ENCODE measurements around the gene IFRD2.
A peak's percentile ranks its signal among the peaks of the same experiment; 100 is the strongest.
"Not testable (repeated sequence)": the region's sequence is repeated elsewhere in the genome, so short reads cannot be mapped to it uniquely, and the experiment has no call there.

Gene IFRD2

GRCh38 chr3:50248387-50248786 lies 43.8 kb downstream of the IFRD2 start:
- H3K36me3 Mint-ChIP-seq, result no peaks in the 10 kb centered on the region
- H3K27ac Mint-ChIP-seq, result peak overlapping the region; percentile 94
- no peaks in the 10 kb centered on the region for H3K9me3 Mint-ChIP-seq (ENCODE audit: low read depth)
- peaks cover 59% of the 10 kb centered on the region for H3K4me1 Mint-ChIP-seq (ENCODE audit: low read depth)
- no peaks in the 10 kb centered on the region for H3K27me3 Mint-ChIP-seq
- peak overlapping the region; percentile 56 for H3K4me3 Mint-ChIP-seq

GRCh38 chr3:50246517-50246954 lies 45.7 kb downstream of the IFRD2 start:
- H3K9me3 Mint-ChIP-seq (ENCODE audit: low read depth), result no peaks in the 10 kb centered on the region
- H3K27ac Mint-ChIP-seq, result peak overlapping the region; percentile 97
- H3K27me3 Mint-ChIP-seq, result no peaks in the 10 kb centered on the region
- no peaks in the 10 kb centered on the region for H3K36me3 Mint-ChIP-seq
- H3K4me1 Mint-ChIP-seq (ENCODE audit: low read depth), result peaks cover 72% of the 10 kb centered on the region
- peak overlapping the region; percentile 85 for H3K4me3 Mint-ChIP-seq

GRCh38 chr3:50245831-50246516 lies 46.3 kb downstream of the IFRD2 start:
- Mint-ChIP-seq H3K27ac (peak overlapping the region; percentile 97), H3K4me1 (ENCODE audit: low read depth) (peaks cover 72% of the 10 kb centered on the region), H3K9me3 (ENCODE audit: low read depth) (no peaks in the 10 kb centered on the region), H3K27me3 (no peaks in the 10 kb centered on the region), H3K4me3 (peak overlapping the region; percentile 85), H3K36me3 (no peaks in the 10 kb centered on the region)

GRCh38 chr3:50245251-50245745 lies 46.9 kb downstream of the IFRD2 start:
- Mint-ChIP-seq H3K36me3 (no peaks in the 10 kb centered on the region), H3K27me3 (no peaks in the 10 kb centered on the region), H3K27ac (peak overlapping the region; percentile 97), H3K4me1 (ENCODE audit: low read depth) (peaks cover 75% of the 10 kb centered on the region), H3K4me3 (peak overlapping the region; percentile 66), H3K9me3 (ENCODE audit: low read depth) (no peaks in the 10 kb centered on the region)

GRCh38 chr3:50244813-50245212 lies 47.4 kb downstream of the IFRD2 start:
- not testable (repeated sequence) for H3K9me3 Mint-ChIP-seq (ENCODE audit: low read depth); H3K27me3 Mint-ChIP-seq; H3K36me3 Mint-ChIP-seq
- H3K4me1 Mint-ChIP-seq (ENCODE audit: low read depth), result peaks cover 75% of the 10 kb centered on the region
- peak overlapping the region; percentile 97 for H3K27ac Mint-ChIP-seq
- peak overlapping the region; percentile 66 for H3K4me3 Mint-ChIP-seq

- no peaks in the 10 kb centered on the region for H3K9me3 Mint-ChIP-seq (ENCODE audit: low read depth)
- no peak overlapping the region for H3K4me3 Mint-ChIP-seq
- H3K36me3 Mint-ChIP-seq, result no peaks in the 10 kb centered on the region
- peaks cover 79% of the 10 kb centered on the region for H3K4me1 Mint-ChIP-seq (ENCODE audit: low read depth)
- no peaks in the 10 kb centered on the region for H3K27me3 Mint-ChIP-seq
- H3K27ac Mint-ChIP-seq, result peak overlapping the region; percentile 81
These were observed 48.7 kb downstream of the IFRD2 start for GRCh38 chr3:50243543-50243895.

- no peaks in the 10 kb centered on the region for H3K27me3 Mint-ChIP-seq
- no peaks in the 10 kb centered on the region for H3K36me3 Mint-ChIP-seq
- peak overlapping the region; percentile 69 for H3K4me3 Mint-ChIP-seq
- peaks cover 78% of the 10 kb centered on the region for H3K4me1 Mint-ChIP-seq (ENCODE audit: low read depth)
- H3K27ac Mint-ChIP-seq, result peak overlapping the region; percentile 96
- no peaks in the 10 kb centered on the region for H3K9me3 Mint-ChIP-seq (ENCODE audit: low read depth)
These were observed 49.2 kb downstream of the IFRD2 start for GRCh38 chr3:50242851-50243542.

GRCh38 chr3:50242381-50242770 lies 49.9 kb downstream of the IFRD2 start:
- Mint-ChIP-seq H3K9me3 (ENCODE audit: low read depth) (no peaks in the 10 kb centered on the region), H3K36me3 (no peaks in the 10 kb centered on the region), H3K4me3 (peak overlapping the region; percentile 69), H3K4me1 (ENCODE audit: low read depth) (peaks cover 77% of the 10 kb centered on the region), H3K27me3 (no peaks in the 10 kb centered on the region), H3K27ac (peak overlapping the region; percentile 96)

GRCh38 chr3:50241713-50242380 lies 50.4 kb downstream of the IFRD2 start:
- Mint-ChIP-seq H3K4me1 (ENCODE audit: low read depth) (peaks cover 72% of the 10 kb centered on the region), H3K27ac (peak overlapping the region; percentile 96), H3K36me3 (no peaks in the 10 kb centered on the region), H3K4me3 (peak overlapping the region; percentile 40), H3K27me3 (no peaks in the 10 kb centered on the region), H3K9me3 (ENCODE audit: low read depth) (no peaks in the 10 kb centered on the region)

GRCh38 chr3:50241163-50241562 lies 51.1 kb downstream of the IFRD2 start:
- Mint-ChIP-seq H3K27me3 (no peaks in the 10 kb centered on the region), H3K4me1 (ENCODE audit: low read depth) (peaks cover 67% of the 10 kb centered on the region), H3K36me3 (no peaks in the 10 kb centered on the region), H3K4me3 (peak overlapping the region; percentile 8), H3K27ac (peak overlapping the region; percentile 90), H3K9me3 (ENCODE audit: low read depth) (no peaks in the 10 kb centered on the region)

GRCh38 chr3:50239649-50240048 lies 52.6 kb downstream of the IFRD2 start:
- peak overlapping the region; percentile 84 for H3K27ac Mint-ChIP-seq
- no peaks in the 10 kb centered on the region for H3K27me3 Mint-ChIP-seq
- no peaks in the 10 kb centered on the region for H3K9me3 Mint-ChIP-seq (ENCODE audit: low read depth)
- no peaks in the 10 kb centered on the region for H3K36me3 Mint-ChIP-seq
- H3K4me3 Mint-ChIP-seq, result peak overlapping the region; percentile 94
- peaks cover 63% of the 10 kb centered on the region for H3K4me1 Mint-ChIP-seq (ENCODE audit: low read depth)

- Mint-ChIP-seq H3K4me1 (ENCODE audit: low read depth) (peaks cover 56% of the 10 kb centered on the region), H3K4me3 (peak overlapping the region; percentile 94), H3K27me3 (no peaks in the 10 kb centered on the region), H3K36me3 (no peaks in the 10 kb centered on the region), H3K9me3 (ENCODE audit: low read depth) (no peaks in the 10 kb centered on the region), H3K27ac (peak overlapping the region; percentile 93)
These were observed 53.6 kb downstream of the IFRD2 start for GRCh38 chr3:50238549-50239026.

- H3K4me3 Mint-ChIP-seq, result peak overlapping the region; percentile 94
- H3K9me3 Mint-ChIP-seq (ENCODE audit: low read depth), result no peaks in the 10 kb centered on the region
- peak overlapping the region; percentile 93 for H3K27ac Mint-ChIP-seq
- no peaks in the 10 kb centered on the region for H3K27me3 Mint-ChIP-seq
- H3K36me3 Mint-ChIP-seq, result no peaks in the 10 kb centered on the region
- H3K4me1 Mint-ChIP-seq (ENCODE audit: low read depth), result peaks cover 53% of the 10 kb centered on the region
These were observed 54.3 kb downstream of the IFRD2 start for GRCh38 chr3:50237754-50238548.
